Pancreas (tissue), 10 donors: ENCODE results near the gene PPP1R15A. TPM values are rescaled to one million over a fixed set of nuclear protein-coding genes. Genes with fewer than 3 reads are reported as not detected.
"Not testable (repeated sequence)": the region's sequence is repeated elsewhere in the genome, so short reads cannot be mapped to it uniquely, and the experiment has no call there.

Experiments
- ATAC-seq, 4 donors: fragments of 200-7000 bp; cut with Tn5 transposase; one replicate each; pipeline versions ENCODE4 v1.8.0 to v1.9.1; 2020; ENCODE audit warnings: mild to moderate bottlenecking in 4 of 4, moderate library complexity in 4 of 4
- DNase-seq, 6 donors: peaks; one replicate each; pipeline ENCODE4 v3.0.0-alpha.2; 2020
- FAIRE-seq: peaks from 2 replicates; lab custom pipeline; 2012; peaks lifted over from hg19 to GRCh38; lab: Jason Lieb, UNC
- H3K27ac ChIP-seq, 4 donors: fragments of 200-600 bp; sonication (generic); 1 replicate in 3 of 4; 2 replicates in 1 of 4; pipeline versions ENCODE4 v1.5.0 to v1.8.0; 2020
- H3K27me3 ChIP-seq, 4 donors: fragments of 200-600 bp; one replicate each; pipeline ENCODE4 v1.8.0; 2021
- H3K36me3 ChIP-seq, 3 donors: fragments of 200-600 bp; sonication (generic) in 1 of 3; one replicate each; pipeline versions ENCODE4 v1.5.0 to v1.8.0; 2020 to 2021
- H3K4me1 ChIP-seq, 3 donors: fragments of 200-600 bp; one replicate each; pipeline ENCODE4 v1.8.0; 2021
- H3K4me3 ChIP-seq, 4 donors: fragments of 200-600 bp; sonication (generic) in 2 of 4; one replicate each; pipeline versions ENCODE4 v1.5.0 to v1.8.0; 2020 to 2021
- H3K9me3 ChIP-seq, 4 donors: fragments of 200-600 bp; one replicate each; pipeline ENCODE4 v1.8.0; 2021
- CTCF ChIP-seq, 4 donors: fragments of 200-600 bp; sonication (generic) in 3 of 4; IDR thresholded peaks; one replicate each; pipeline versions ENCODE4 v1.5.0 to v1.8.0; 2021; ENCODE audit warnings: antibody characterized with exemption in 4 of 4
- WGBS, 2 donors: extraction: QIAGEN DNeasy Blood & Tissue Kit; methylation state at CpG; one replicate each; pipeline ENCODE4 v1.1.7; 2013; 5-methylcytosine and 5-hydroxymethylcytosine counted together
- intact Hi-C, 3 donors: fragments of 100-400 bp; cut with DNase I; formaldehyde crosslinking; loops; one replicate each; pipeline versions ENCODE4 v1.11.1 to v1.14.2; 2022
- polyA plus RNA-seq, 2 donors: library from polyadenylated mRNA; stranded (reverse); fragments of 200-250 nt; gene quantifications; one replicate each; pipeline ENCODE4 v1.2.3, GENCODE V29; 2013
- total RNA-seq, 6 donors: library from RNA; stranded (reverse); fragmentation: NEBNext Ultra II Directional in 4 of 6; extraction: Animal tissue kit (Norgen Biotek cat#: 25700) in 4 of 6; gene quantifications; one replicate each; pipeline versions ENCODE4 v1.2.1 to v1.2.4, GENCODE V29; 2021 to 2023
- donor health status: healthy with polysubstance abuse.
- donor health status: DM: no; HTN: no; CAD: no; lungs with moderate emphysema.
- donor health status: DM: no; HTN: no; CAD: no.
- donor health status: control.
- donor health status: control.
- donor health status: Bipolar disorder and iron deficiency.
- donor health status: DM: yes; HTN: yes; CAD: no.
- donor health status: DM: no; HTN: no; CAD: no.
- donor health status: DM: no; HTN: no; CAD: no.
- donor health status: DM: yes; HTN: yes; CAD: no.

Gene PPP1R15A
- total and polyA plus RNA-seq, 8 donors = 8.1 to 53.2 (median 13.9) TPM

- Histone ChIP-seq H3K27ac (no peak overlapping the region), H3K36me3 (no peaks in the 10 kb centered on the region), H3K9me3 (no peaks in the 10 kb centered on the region), H3K27me3 (no peaks in the 10 kb centered on the region), H3K4me3 (no peak overlapping the region), H3K4me1 (no peaks in the 10 kb centered on the region)
- WGBS, 2 donors = 67 to 83% methylated on average over 2 of the region's 2 CpGs
- FAIRE-seq (no peak), ATAC-seq (peak in 1 of 4 donors; percentile 8), DNase-seq (no peak)
- TF ChIP-seq CTCF (IDR thresholded peaks at IDR 0.05) = no peak
- intact Hi-C loops = loop anchor here in 2 of 3 donors (10.0 kb wide), 2 partner anchors 50 to 200 kb away; partner anchors contain the start of gene CA11 (in 1 of the 2)
Measured at GRCh38 chr19:48844472-48844871, 27.7 kb upstream of the PPP1R15A start.

GRCh38 chr19:48845384-48845783 lies 26.8 kb upstream of the PPP1R15A start:
- no peak for TF ChIP-seq CTCF (IDR thresholded peaks at IDR 0.05)
- intact Hi-C loops = loop anchor here in 2 of 3 donors (10.0 kb wide), 2 partner anchors 51 to 201 kb away; partner anchors contain the start of gene CA11 (in 1 of the 2)
- H3K27me3 ChIP-seq = no peaks in the 10 kb centered on the region
- FAIRE-seq (no peak), ATAC-seq (no peak), DNase-seq (no peak)
- no peaks in the 10 kb centered on the region for H3K4me1 ChIP-seq
- H3K36me3 ChIP-seq = no peaks in the 10 kb centered on the region
- no peak overlapping the region for H3K27ac ChIP-seq
- WGBS, 2 donors = 90 to 97% methylated on average over 15 of the region's 15 CpGs
- no peak overlapping the region for H3K4me3 ChIP-seq
- H3K9me3 ChIP-seq = no peaks in the 10 kb centered on the region

GRCh38 chr19:48846659-48847058 lies 25.6 kb upstream of the PPP1R15A start:
- intact Hi-C loops = loop anchor here in 2 of 3 donors (10.0 kb wide), 2 partner anchors 52 to 202 kb away; partner anchors contain the start of gene CA11 (in 1 of the 2)
- not testable (repeated sequence) for H3K27me3 ChIP-seq, H3K4me1 ChIP-seq, H3K27ac ChIP-seq, H3K36me3 ChIP-seq, H3K9me3 ChIP-seq, ATAC-seq, DNase-seq, H3K4me3 ChIP-seq, FAIRE-seq
- 88 to 96% methylated on average over 3 of the region's 3 CpGs for WGBS, 2 donors

GRCh38 chr19:48852292-48852691 lies 19.9 kb upstream of the PPP1R15A start:
- Histone ChIP-seq H3K36me3 (no peaks in the 10 kb centered on the region), H3K9me3 (no peaks in the 10 kb centered on the region), H3K27me3 (no peaks in the 10 kb centered on the region), H3K4me3 (no peak overlapping the region), H3K4me1 (no peaks in the 10 kb centered on the region), H3K27ac (no peak overlapping the region)
- no peak for ATAC-seq
- 90 to 96% methylated on average over 4 of the region's 4 CpGs for WGBS, 2 donors
- FAIRE-seq = no peak
- no peak for DNase-seq
- intact Hi-C loops = no loop called here
- TF ChIP-seq CTCF (IDR thresholded peaks at IDR 0.05) = no peak

- intact Hi-C loops = no loop called here
- Histone ChIP-seq H3K9me3 (no peaks in the 10 kb centered on the region), H3K4me1 (no peaks in the 10 kb centered on the region), H3K27me3 (no peaks in the 10 kb centered on the region), H3K4me3 (no peak overlapping the region), H3K27ac (no peak overlapping the region), H3K36me3 (no peaks in the 10 kb centered on the region)
- no peak for FAIRE-seq
- WGBS, 2 donors = 91 to 95% methylated on average over 8 of the region's 8 CpGs
- TF ChIP-seq CTCF (IDR thresholded peaks at IDR 0.05) = no peak
- no peak for ATAC-seq
- peak in 1 of 6 donors; percentile 48 for DNase-seq
Measured at GRCh38 chr19:48853483-48853882, 18.7 kb upstream of the PPP1R15A start.
